Measurements from ENCODE around the gene MYRF.

MYRF gene

GRCh38 chr11:61800331-61801281, 48.2 kb downstream of the MYRF start:
- no peak for DNase-seq

DNA sequence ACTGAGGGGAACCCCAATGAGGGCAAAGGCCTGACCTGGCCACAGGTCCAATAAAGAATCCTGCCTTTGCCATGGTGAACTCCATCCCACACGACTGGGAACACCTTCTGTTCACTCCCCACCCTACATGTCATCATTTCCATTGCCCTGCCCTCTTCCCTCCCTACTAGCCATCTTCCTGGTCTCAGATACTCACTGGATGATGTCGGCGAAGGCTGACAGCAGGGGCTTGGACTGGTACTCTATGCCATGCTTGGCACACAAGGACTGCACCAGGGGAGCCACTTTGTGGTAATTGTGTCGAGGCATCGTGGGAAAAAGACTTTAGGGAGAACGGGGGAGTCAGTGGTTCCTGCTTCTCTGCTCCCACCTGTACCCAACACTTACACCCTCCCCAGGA, 50.2 kb downstream of the MYRF start:
- no peak for DNase-seq

DNA sequence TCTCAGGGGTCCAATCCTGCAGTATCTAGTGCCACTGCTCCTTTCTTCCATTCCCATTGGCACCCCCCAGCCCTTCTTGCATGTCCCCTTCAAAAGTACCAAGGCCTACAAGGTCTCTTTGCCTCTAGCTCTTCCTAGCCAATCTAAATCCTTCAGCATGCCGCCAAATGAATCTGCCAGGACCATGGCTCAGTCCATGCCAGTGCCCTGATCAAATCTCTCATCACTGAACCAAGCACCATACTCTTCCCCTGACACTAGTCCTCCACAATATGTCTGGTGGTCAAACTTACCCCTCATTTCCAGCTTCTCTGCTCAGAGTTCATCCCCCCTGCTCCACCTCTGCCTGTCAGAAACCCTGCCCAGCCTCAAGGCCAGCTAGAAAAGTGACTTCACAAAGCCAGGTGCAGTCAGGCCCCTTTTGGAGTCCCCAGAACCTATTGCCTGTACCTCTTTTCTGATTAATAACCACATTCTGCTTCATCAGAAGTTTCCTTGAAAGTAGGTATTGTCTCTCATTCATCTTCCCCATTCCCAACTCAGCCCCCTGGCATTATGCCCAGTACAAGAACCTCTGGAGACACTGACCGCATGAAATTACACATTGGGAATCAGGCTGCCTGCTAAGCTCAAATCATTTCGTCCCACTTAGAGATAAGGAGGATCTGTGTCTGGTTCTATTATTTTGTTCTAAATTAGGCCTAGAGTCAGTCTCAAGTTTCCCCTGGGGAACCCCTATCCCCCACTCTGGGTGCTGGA, 51.6 kb downstream of the MYRF start:
- DNase-seq, result no peak

- no peak for DNase-seq
Measured at GRCh38 chr11:61805146-61805545, 52.7 kb downstream of the MYRF start.

DNA sequence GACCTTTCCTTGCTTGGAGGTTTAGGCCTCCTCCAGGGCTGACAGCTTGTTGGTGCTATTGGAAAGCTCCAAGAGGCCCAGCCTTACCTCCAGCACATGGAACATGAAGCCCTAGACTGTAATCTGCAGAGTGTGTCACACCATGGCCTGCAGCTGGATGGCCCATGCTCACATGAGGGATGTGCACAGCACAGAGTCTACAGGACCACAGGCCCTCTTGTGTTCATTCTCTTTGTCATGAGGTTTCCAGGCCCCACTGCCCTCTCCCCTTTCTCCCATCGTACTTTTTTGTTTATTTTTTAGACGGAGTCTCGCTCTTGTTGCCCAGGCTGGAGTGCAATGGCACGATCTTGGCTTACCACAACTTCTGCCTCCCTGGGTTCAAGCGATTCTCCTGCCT, 54.3 kb downstream of the MYRF start:
- DNase-seq, result no peak

DNA sequence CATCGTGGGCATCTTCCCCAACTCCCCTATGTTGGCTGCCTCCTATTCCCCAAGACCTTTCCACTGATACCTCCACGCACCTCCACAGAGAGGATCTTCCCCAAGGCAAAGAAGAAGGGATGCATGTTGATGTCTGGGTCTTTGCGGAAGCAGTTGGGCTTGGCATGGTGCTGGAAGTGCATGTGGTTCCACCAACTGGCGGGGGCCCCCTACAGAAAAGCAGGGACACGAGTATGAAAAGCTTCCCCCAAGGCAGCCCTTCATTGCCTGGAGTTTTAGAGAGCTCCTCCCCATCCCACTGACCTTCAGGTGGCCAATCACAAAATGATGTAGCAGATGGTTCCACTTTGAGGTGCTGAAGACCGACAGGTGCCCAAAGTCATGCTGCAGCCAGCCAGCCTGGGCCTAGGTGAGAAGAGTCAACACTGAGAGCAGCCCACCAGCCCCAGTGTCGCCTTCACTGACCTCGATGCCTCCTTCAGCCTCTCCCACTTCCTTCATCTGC, 58.3 kb downstream of the MYRF start:
- no peak for DNase-seq

- no peak for DNase-seq
Measured at GRCh38 chr11:61811831-61812230, 59.4 kb downstream of the MYRF start.

- DNase-seq, result no peak
Measured at GRCh38 chr11:61812736-61813411, 60.4 kb downstream of the MYRF start.

GRCh38 chr11:61814247-61814957, 62.0 kb downstream of the MYRF start:
- DNase-seq, result no peak

DNA sequence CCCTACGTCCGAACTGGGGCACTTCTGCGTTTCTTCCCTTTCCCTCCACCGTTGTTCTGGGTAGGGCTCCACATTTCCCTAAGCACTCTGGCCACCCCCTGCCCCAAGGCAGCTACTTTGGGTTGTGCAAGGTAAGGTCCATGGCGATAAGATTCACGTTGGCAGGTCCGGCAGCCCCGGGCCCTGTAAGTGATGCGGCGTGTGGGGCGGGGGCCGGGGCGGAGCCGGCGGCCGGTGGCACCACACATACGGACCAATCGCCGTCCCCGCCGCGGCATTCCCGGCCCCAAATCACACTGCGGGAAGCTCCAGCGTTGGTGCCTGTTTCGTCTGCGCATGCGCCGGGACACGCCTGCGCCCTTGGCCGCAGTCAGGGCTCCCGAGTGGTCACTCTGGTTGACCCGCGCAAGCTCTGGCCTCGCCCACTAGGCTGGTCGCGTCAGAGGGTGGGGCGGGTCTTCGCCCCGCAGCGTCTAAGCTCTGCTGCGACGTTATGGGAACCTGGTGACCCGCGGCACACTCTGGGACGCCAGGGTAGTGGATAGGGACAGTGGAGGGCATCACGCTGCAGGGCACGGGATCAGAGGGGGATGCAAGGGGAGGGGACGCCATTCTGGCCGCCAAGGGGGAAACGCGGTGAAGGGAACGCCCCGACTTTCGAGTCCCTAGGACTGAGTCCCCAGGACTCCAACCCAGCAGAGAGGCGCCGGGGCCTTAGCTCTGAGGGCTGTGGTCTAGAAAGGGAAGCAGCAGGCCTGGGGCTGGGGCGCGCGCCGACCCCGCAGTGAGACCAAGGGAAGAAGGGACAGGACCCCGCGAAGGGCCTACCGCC, 62.7 kb downstream of the MYRF start:
- DNase-seq, result peak; percentile 83

DNA sequence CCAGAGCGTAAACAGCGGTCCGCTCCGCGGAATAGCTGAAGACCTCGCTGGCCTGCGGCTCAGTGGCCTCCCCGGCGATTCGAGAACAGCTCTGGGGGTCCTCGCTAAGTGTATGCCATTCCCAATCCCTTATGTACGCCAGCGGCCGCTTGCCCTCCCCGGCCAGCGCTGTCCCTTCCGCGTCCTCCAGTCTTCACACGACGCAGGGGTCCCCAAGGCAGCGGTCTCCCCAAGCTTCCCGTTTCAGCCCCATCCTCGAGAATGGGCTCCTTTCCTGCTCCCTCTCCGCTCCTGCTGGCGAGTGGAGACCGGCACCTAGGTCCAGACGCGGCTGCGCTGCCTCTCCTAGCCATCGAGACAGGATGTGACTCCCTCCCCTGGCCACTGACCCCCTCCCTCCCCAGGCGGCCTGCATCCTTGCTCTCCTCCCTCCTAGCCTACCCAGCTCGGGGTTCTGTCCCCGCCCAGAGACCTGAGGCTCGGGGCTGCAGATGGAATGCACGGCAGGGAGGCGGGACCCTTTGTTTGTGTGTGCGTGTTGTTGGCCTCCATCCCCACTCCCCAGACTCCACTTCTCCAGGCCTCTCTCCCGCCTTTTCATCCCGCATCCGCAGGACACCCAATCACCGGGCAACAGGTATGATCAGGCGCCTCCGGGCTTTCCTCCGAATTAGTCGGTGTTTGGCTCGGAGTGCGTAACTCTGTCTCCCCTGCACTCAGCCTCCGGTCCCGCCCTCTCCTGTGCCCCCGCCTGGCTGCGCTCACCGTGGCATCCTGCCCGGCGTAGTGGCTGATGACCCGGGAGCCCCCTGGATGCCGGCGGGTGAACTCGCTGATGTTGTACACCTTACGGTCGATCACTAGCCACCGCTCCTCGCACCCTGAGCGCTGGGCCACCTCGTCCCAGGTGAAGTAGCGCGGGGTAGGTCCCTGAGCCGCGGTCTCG, 63.6 kb downstream of the MYRF start:
- DNase-seq, result peak; percentile 85

DNA sequence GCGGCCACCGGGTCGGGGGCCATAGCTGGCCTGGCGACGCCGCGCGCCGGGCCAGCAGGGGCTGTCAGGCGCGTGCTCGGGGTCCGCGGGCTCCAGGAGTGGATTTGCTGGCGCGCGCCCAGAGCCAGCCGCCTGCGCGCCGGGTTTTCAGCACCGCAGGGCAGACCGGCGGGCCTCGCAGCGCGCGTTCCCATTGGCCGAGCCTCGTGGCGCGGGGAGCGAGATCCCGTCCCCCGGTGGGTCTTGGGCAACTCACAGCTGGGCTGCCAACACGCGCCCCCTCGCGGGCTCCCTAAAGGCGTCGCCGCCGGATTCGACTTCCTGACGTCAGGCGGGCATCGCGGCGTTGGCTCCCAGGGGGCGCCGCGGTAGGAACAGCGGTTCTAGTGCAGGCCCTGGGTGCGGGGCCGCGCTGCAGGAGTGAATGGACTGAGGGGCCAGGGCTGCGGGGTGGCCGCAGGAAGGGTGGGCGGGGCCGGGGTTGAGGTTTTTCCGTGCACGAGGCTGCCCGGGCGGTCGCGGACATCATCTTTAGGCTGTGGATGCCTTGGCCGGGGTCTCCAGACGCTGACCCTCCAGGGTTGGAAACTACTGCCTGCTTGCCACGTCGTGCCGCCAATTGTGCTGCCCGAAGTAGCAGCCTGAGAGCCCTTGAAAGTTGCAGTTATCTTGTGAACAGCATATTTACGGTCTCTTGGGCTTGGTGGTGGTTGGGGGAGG, 64.5 kb downstream of the MYRF start, which contains the start of gene FADS1:
Gene FADS1, minus strand, starts transcription at position 268 of the 720 bp plus-strand sequence. Its CDS starts 74 bp downstream, at position 194.
- peak; percentile 96 for DNase-seq

- DNase-seq, result no peak
Measured at GRCh38 chr11:61817471-61818202, 65.2 kb downstream of the MYRF start.

DNA sequence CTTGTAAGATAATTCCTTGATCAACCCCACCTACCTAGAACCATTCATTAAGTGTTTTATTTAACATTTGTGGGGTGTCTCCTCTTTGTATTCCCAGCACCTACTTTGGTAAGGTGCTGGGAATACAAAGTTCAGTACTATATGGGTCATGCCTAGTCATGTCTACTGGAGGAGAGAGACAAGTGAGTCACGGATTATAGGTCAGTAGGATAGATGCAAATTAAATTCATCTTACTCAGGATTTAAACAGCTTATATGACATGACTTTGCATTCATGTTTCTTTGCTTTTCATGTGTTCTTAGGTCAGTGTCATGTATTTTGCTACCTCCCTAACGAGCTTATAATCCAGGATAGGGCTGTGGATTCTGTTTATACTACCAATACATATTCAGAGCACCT, 67.7 kb downstream of the MYRF start:
- DNase-seq, result peak; percentile 32

- DNase-seq, result peak; percentile 54
Measured at GRCh38 chr11:61826930-61827570, 74.6 kb downstream of the MYRF start.

GRCh38 chr11:61827571-61828378, 75.3 kb downstream of the MYRF start, which contains the start of gene FADS2:
Gene FADS2 (plus strand): TSS chr11:61828300. CDS start chr11:61828391, 91 bp downstream.
- DNase-seq, result peak; percentile 95

GRCh38 chr11:61828379-61828628, 75.9 kb downstream of the MYRF start:
- no peak for DNase-seq
